Stimulated activated naive CD8-positive, alpha-beta T cell treated with anti-CD3 and anti-CD28 coated beads, Interleukin-15, Interleukin-2, amounts not matched to agents 100 U/mL and 50 U/mL, for 24 hours (primary cell): ENCODE measurements around the gene SLC30A3.
A peak's percentile ranks its signal among the peaks of the same experiment; 100 is the strongest.

Experiments used
- ATAC-seq: fragments of 150-1000 bp; cut with Tn5 transposase; one replicate; pipeline ENCODE4 v1.10.0; 2021
- DNase-seq: peaks from one replicate; pipeline ENCODE4 v3.0.0; 2021

Gene SLC30A3

GRCh38 chr2:27261241-27261925 is 1.5 kb downstream of the SLC30A3 start:
- no peak for ATAC-seq
- DNase-seq, result no peak

- DNase-seq (no peak), ATAC-seq (no peak)
These were observed 4.8 kb downstream of the SLC30A3 start for GRCh38 chr2:27258051-27258450.

- DNase-seq, result no peak
These were observed 5.9 kb downstream of the SLC30A3 start for GRCh38 chr2:27256855-27257454.

GRCh38 chr2:27255660-27256059 is 7.2 kb downstream of the SLC30A3 start:
- ATAC-seq, result no peak
- no peak for DNase-seq

More at GRCh38 chr2:27256855-27257454, 5.9 kb downstream of the SLC30A3 start:
- ATAC-seq, result no peak

- no peak for DNase-seq
- no peak for ATAC-seq
These were observed 7.7 kb downstream of the SLC30A3 start for GRCh38 chr2:27255187-27255586.

GRCh38 chr2:27251766-27252165 is 11.1 kb downstream of the SLC30A3 start:
- DNase-seq (no peak), ATAC-seq (no peak)

GRCh38 chr2:27250652-27251379 is 12.0 kb downstream of the SLC30A3 start:
- no peak for DNase-seq
- ATAC-seq, result no peak

- peak; percentile 82 for ATAC-seq
- DNase-seq, result peak; percentile 78
These were observed 12.8 kb downstream of the SLC30A3 start for GRCh38 chr2:27249891-27250651.

- no peak for ATAC-seq
- DNase-seq, result no peak
These were observed 13.5 kb downstream of the SLC30A3 start for GRCh38 chr2:27249159-27249890.

GRCh38 chr2:27247893-27248292 is 15.0 kb downstream of the SLC30A3 start:
- DNase-seq, result no peak
- ATAC-seq, result no peak

- no peak for ATAC-seq
- DNase-seq, result no peak
These were observed 17.2 kb downstream of the SLC30A3 start for GRCh38 chr2:27245626-27246025.

- ATAC-seq, result no peak
- DNase-seq, result no peak
These were observed 17.7 kb downstream of the SLC30A3 start for GRCh38 chr2:27245116-27245515.

GRCh38 chr2:27243391-27244130 is 19.3 kb downstream of the SLC30A3 start:
- DNase-seq, result no peak
- ATAC-seq, result no peak

GRCh38 chr2:27242614-27242951 is 20.3 kb downstream of the SLC30A3 start:
- DNase-seq (no peak), ATAC-seq (no peak)

GRCh38 chr2:27241761-27242613 is 20.9 kb downstream of the SLC30A3 start:
- ATAC-seq (no peak), DNase-seq (no peak)

GRCh38 chr2:27240406-27240805 is 22.4 kb downstream of the SLC30A3 start:
- DNase-seq (no peak), ATAC-seq (no peak)

GRCh38 chr2:27238976-27239375 is 23.9 kb downstream of the SLC30A3 start:
- DNase-seq, result no peak
- ATAC-seq, result no peak

GRCh38 chr2:27237341-27237945 is 25.4 kb downstream of the SLC30A3 start:
- ATAC-seq, result no peak
- DNase-seq, result no peak

GRCh38 chr2:27236626-27237025 is 26.2 kb downstream of the SLC30A3 start:
- DNase-seq (no peak), ATAC-seq (no peak)

- ATAC-seq (no peak), DNase-seq (no peak)
These were observed 26.7 kb downstream of the SLC30A3 start for GRCh38 chr2:27236136-27236535.
